ENCODE measurements around the gene RIIAD1.

RIIAD1 gene

DNA sequence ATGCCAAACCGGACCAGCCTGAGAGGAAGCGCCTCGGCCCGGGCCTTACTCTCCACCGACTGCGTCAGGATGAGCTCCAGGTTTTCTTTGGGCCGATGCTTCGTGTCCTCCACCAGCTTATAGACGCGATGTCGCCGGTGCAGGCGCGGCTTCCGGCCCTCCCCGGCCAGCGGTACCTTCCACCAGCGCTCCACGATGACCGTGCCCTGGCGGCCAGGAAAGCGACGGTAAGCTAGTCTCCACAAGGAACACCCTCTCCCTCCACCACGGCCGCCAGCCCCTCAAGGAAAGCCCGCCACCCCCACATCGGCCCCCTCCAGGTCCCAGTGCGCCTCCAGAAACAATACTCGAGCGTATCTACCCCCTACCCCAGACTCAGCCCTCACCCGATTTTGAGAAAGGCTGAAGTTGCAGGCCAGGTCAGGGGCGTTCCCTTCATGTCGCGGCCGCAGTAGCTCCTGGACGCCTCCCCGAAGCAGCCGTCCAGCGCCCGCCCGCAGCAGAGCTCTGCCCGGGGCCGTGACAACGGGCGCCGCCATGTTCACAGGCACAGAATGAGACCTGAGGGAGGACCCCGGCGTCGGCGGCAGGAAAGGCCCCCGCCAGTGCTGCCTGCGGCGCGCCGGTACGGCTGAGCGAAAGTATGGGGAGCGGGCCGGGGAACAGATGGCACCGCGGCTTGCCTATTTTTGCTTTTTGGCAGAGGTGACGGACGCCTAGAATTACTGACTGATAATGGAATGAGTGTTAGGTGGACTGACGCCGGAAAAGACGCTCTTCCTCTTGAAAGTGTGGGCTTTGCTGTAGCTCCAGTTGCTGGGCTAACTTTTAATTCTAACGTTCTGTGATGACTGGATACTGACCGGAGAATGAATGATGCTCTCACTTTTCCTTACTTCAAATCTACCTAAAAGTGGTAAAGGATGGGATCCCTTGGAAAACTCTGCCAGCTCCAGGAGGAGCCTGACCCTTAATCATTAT, 41.9 kb downstream of the RIIAD1 start, which contains the start of gene MRPL9 (continued):
- TF ChIP-seq ZNF221 (tag by site-specific recombination; IDR thresholded peaks at IDR 0.05; ENCODE audit: borderline replicate concordance) (no peak), ZNF280C (tag by site-specific recombination; IDR thresholded peaks at IDR 0.05) (no peak), REPIN1 (tag by site-specific recombination; IDR thresholded peaks at IDR 0.05; ENCODE audit: low read depth) (no peak), ZEB2 (tag by site-specific recombination; IDR thresholded peaks at IDR 0.05) (peak; percentile 68), SP2 (tag by site-specific recombination; IDR thresholded peaks at IDR 0.05) (no peak), GLIS1 (tag by site-specific recombination; IDR thresholded peaks at IDR 0.05) (no peak; the same call in 1 of the 2 replicates), ZNF112 (tag by site-specific recombination; IDR thresholded peaks at IDR 0.05) (no peak), ZBTB1 (tag by site-specific recombination; IDR thresholded peaks at IDR 0.05) (no peak), ZNF777 (tag by site-specific recombination; IDR thresholded peaks at IDR 0.05; ENCODE audit: borderline replicate concordance) (0 out of 2 replicates have a peak, but pooled peaks have one; percentile 59), ZNF24 (tag by site-specific recombination; IDR thresholded peaks at IDR 0.05) (peak; percentile 94), ZNF223 (tag by site-specific recombination; IDR thresholded peaks at IDR 0.05) (no peak), ZNF623 (tag by site-specific recombination; IDR thresholded peaks at IDR 0.05) (no peak), ZNF610 (tag by site-specific recombination; IDR thresholded peaks at IDR 0.05; ENCODE audit: borderline replicate concordance) (0 out of 2 replicates have a peak, but pooled peaks have one; percentile 81), ZNF174 (tag by site-specific recombination; IDR thresholded peaks at IDR 0.05) (no peak), ZNF354C (tag by site-specific recombination; IDR thresholded peaks at IDR 0.05; ENCODE audit: borderline replicate concordance, low read depth) (no peak), ZFP69B (tag by site-specific recombination; IDR thresholded peaks at IDR 0.05) (no peak), ZNF157 (tag by site-specific recombination; IDR thresholded peaks at IDR 0.05) (no peak), ZNF449 (tag by site-specific recombination; IDR thresholded peaks at IDR 0.05) (no peak), TCF7L2 (IDR thresholded peaks at IDR 0.05; ENCODE audit: borderline replicate concordance, low read depth, low read length) (no peak), ZNF266 (tag by site-specific recombination; IDR thresholded peaks at IDR 0.05; ENCODE audit: low read depth) (no peak), ZNF660 (tag by site-specific recombination; IDR thresholded peaks at IDR 0.05) (peak; percentile 83), ZNF776 (tag by site-specific recombination; IDR thresholded peaks at IDR 0.05; ENCODE audit: borderline replicate concordance) (no peak), MYNN (tag by site-specific recombination; IDR thresholded peaks at IDR 0.05; ENCODE audit: borderline replicate concordance) (no peak), ZNF558 (tag by site-specific recombination; IDR thresholded peaks at IDR 0.05) (no peak)
- TF ChIP-seq, protein P1, sequence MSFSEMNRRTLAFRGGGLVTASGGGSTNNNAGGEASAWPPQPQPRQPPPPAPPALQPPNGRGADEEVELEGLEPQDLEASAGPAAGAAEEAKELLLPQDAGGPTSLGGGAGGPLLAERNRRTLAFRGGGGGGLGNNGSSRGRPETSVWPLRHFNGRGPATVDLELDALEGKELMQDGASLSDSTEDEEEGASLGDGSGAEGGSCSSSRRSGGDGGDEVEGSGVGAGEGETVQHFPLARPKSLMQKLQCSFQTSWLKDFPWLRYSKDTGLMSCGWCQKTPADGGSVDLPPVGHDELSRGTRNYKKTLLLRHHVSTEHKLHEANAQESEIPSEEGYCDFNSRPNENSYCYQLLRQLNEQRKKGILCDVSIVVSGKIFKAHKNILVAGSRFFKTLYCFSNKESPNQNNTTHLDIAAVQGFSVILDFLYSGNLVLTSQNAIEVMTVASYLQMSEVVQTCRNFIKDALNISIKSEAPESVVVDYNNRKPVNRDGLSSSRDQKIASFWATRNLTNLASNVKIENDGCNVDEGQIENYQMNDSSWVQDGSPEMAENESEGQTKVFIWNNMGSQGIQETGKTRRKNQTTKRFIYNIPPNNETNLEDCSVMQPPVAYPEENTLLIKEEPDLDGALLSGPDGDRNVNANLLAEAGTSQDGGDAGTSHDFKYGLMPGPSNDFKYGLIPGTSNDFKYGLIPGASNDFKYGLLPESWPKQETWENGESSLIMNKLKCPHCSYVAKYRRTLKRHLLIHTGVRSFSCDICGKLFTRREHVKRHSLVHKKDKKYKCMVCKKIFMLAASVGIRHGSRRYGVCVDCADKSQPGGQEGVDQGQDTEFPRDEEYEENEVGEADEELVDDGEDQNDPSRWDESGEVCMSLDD (tag by site-specific recombination; IDR thresholded peaks at IDR 0.05): peak; percentile 72; the same call in 1 of the 2 replicates
- TF ChIP-seq, protein P2, sequence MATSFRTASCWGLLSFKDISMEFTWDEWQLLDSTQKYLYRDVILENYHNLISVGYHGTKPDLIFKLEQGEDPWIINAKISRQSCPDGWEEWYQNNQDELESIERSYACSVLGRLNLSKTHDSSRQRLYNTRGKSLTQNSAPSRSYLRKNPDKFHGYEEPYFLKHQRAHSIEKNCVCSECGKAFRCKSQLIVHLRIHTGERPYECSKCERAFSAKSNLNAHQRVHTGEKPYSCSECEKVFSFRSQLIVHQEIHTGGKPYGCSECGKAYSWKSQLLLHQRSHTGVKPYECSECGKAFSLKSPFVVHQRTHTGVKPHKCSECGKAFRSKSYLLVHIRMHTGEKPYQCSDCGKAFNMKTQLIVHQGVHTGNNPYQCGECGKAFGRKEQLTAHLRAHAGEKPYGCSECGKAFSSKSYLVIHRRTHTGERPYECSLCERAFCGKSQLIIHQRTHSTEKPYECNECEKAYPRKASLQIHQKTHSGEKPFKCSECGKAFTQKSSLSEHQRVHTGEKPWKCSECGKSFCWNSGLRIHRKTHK (tag by site-specific recombination; IDR thresholded peaks at IDR 0.05): no peak
- TF ChIP-seq, protein P3, sequence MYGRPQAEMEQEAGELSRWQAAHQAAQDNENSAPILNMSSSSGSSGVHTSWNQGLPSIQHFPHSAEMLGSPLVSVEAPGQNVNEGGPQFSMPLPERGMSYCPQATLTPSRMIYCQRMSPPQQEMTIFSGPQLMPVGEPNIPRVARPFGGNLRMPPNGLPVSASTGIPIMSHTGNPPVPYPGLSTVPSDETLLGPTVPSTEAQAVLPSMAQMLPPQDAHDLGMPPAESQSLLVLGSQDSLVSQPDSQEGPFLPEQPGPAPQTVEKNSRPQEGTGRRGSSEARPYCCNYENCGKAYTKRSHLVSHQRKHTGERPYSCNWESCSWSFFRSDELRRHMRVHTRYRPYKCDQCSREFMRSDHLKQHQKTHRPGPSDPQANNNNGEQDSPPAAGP (tag by site-specific recombination; IDR thresholded peaks at IDR 0.05): peak; percentile 47
- TF ChIP-seq, protein P4, sequence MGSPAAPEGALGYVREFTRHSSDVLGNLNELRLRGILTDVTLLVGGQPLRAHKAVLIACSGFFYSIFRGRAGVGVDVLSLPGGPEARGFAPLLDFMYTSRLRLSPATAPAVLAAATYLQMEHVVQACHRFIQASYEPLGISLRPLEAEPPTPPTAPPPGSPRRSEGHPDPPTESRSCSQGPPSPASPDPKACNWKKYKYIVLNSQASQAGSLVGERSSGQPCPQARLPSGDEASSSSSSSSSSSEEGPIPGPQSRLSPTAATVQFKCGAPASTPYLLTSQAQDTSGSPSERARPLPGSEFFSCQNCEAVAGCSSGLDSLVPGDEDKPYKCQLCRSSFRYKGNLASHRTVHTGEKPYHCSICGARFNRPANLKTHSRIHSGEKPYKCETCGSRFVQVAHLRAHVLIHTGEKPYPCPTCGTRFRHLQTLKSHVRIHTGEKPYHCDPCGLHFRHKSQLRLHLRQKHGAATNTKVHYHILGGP (tag by site-specific recombination; IDR thresholded peaks at IDR 0.05): no peak
